GM12878 (cell line): Measurements from ENCODE around the gene OR2Z1. TPM values are rescaled to one million over a fixed set of nuclear protein-coding genes. Genes with fewer than 3 reads are reported as not detected.
"Not testable (repeated sequence)": the region's sequence is repeated elsewhere in the genome, so short reads cannot be mapped to it uniquely, and the experiment has no call there.

ENCODE experiments used
- ATAC-seq: fragments of 200-7000 bp; cut with Tn5 transposase; 3 replicates; pipeline ENCODE4 v1.9.1; 2020; ENCODE audit warnings: mild to moderate bottlenecking, moderate library complexity
- BruUV-seq: library from RNA; stranded (reverse); fragments of 400-500 nt; replicated peaks from 2 replicates; lab custom pipeline; 2021; lab: Mats Ljungman, UMichigan
- CTCF ChIA-PET: fragments of 300-600 bp; sonication (Branson Sonifier 250); formaldehyde crosslinking; extraction: SDS; loops from one replicate; lab custom pipeline; 2021; ENCODE audit warnings: inconsistent platforms; lab: Yijun Ruan, JAX
- POLR2A ChIA-PET: fragments of 350-600 bp; formaldehyde crosslinking; extraction: SDS; loops from one replicate; lab custom pipeline; 2021; ENCODE audit warnings: inconsistent platforms; lab: Charles Lee
- RAD21 ChIA-PET: fragments of 300-600 bp; sonication (Branson Sonifier 250); formaldehyde crosslinking; loops from one replicate; lab custom pipeline; 2023; ENCODE audit warnings: antibody characterized with exemption; ENCODE audit not compliant: unreplicated experiment; lab: Charles Lee
- SMC1A ChIA-PET: fragments of 300-600 bp; sonication (Branson Sonifier 250); formaldehyde crosslinking; loops from one replicate; lab custom pipeline; 2023; ENCODE audit not compliant: unreplicated experiment, uncharacterized antibody; lab: Charles Lee
- DNase-seq: peaks from one replicate; pipeline ENCODE4 v3.0.0-alpha.2; 2011; ENCODE audit warnings: low read depth, low spot score
- FAIRE-seq: peaks from 3 replicates; lab custom pipeline; 2011; peaks lifted over from hg19 to GRCh38; lab: Jason Lieb, UNC
- H2AFZ ChIP-seq: 2 replicates; pipeline ENCODE4 v1.6.0; 2011; ENCODE audit warnings: low read depth, low read length, control low read depth; ENCODE audit not compliant: control insufficient read depth
- H3K27ac ChIP-seq: 2 replicates; pipeline ENCODE4 v1.5.1; 2011; ENCODE audit warnings: control low read depth; ENCODE audit not compliant: control insufficient read depth, insufficient read depth
- H3K27me3 ChIP-seq, 2 experiments: replicated peaks in 1 of 2; 2 replicates each; pipeline versions ENCODE4 v1.6.0 to v1.6.1; 2011; ENCODE audit warnings: low read length in 1 of 2; ENCODE audit not compliant: control insufficient read depth in 2 of 2, insufficient read depth in 2 of 2
- H3K36me3 ChIP-seq, 2 experiments: 2 replicates each; pipeline ENCODE4 v1.5.1; 2011; ENCODE audit warnings: low read length in 1 of 2; ENCODE audit not compliant: control insufficient read depth in 2 of 2, insufficient read depth in 2 of 2
- H3K4me1 ChIP-seq: 2 replicates; pipeline ENCODE4 v1.6.1; 2011; ENCODE audit warnings: mild to moderate bottlenecking, low read length, moderate library complexity, mixed read lengths; ENCODE audit not compliant: control insufficient read depth, insufficient read depth
- H3K4me2 ChIP-seq: 2 replicates; pipeline ENCODE4 v1.6.0; 2011; ENCODE audit warnings: control low read depth; ENCODE audit not compliant: control insufficient read depth, insufficient read depth
- H3K4me3 ChIP-seq: fragments of 200-600 bp; sonication (generic); 2 replicates; pipeline ENCODE4 v1.5.1; 2016
- H3K79me2 ChIP-seq: 2 replicates; pipeline ENCODE4 v1.6.0; 2011; ENCODE audit warnings: low read length; ENCODE audit not compliant: control insufficient read depth, insufficient read depth
- H3K9ac ChIP-seq: 2 replicates; pipeline ENCODE4 v1.8.0; 2011; ENCODE audit warnings: low read length, control low read depth, mixed read lengths; ENCODE audit not compliant: control insufficient read depth, insufficient read depth
- H3K9me3 ChIP-seq: replicated peaks from 3 replicates; pipeline ENCODE4 v1.5.1; 2011; ENCODE audit warnings: mild to moderate bottlenecking, low read length; ENCODE audit not compliant: control insufficient read depth, insufficient read depth
- H4K20me1 ChIP-seq: 2 replicates; pipeline ENCODE4 v1.6.0; 2011; ENCODE audit not compliant: control insufficient read depth, insufficient read depth
- WGBS: methylation state at CpG from one replicate; pipeline ENCODE4 v1.1.6; 2016; ENCODE audit warnings: low lambda C conversion rate; ENCODE audit not compliant: insufficient replicate concordance, insufficient coverage; ENCODE audit errors: missing lambda C conversion rate; 5-methylcytosine and 5-hydroxymethylcytosine counted together
- in situ Hi-C: fragments of 300-500 bp; cut with MboI; formaldehyde crosslinking; loops from 9 replicates; pipeline ENCODE4 v1.14.3; 2018; ENCODE audit warnings: mixed read lengths
- intact Hi-C: fragments of 100-400 bp; cut with micrococcal nuclease; formaldehyde crosslinking; loops from one replicate; pipeline ENCODE4 v1.14.2; 2022; ENCODE audit not compliant: unreplicated experiment
- polyA plus RNA-seq, 11 experiments: library from polyadenylated mRNA; depleted of rRNA in 4 of 11; unstranded in 6 of 11; stranded (reverse) in 5 of 11; fragments of >200 nt; fragmentation: Nextera tagmentation in 4 of 11; fragmentation: Illumina TruSeq in 1 of 11; extraction: Ambion mirVana in 4 of 11; extraction: Trizol in 1 of 11; gene quantifications; 1 replicate in 1 of 11; 2 replicates in 10 of 11; pipeline versions ENCODE4 v1.2.1 to v1.2.3, GENCODE V29; 2011 to 2016; ENCODE audit warnings: inconsistent platforms in 2 of 11, missing spikeins in 2 of 11, low read depth in 1 of 11
- small RNA-seq: library from RNA; depleted of rRNA; stranded (forward); fragments of <200 nt; gene quantifications from one replicate; pipeline ENCODE3, GENCODE V24; 2014
- total RNA-seq, 4 experiments: library from RNA; depleted of rRNA in 3 of 4; stranded (reverse); fragments of >200 nt in 3 of 4; fragmentation: Illumina TruSeq in 1 of 4; extraction: Trizol in 1 of 4; gene quantifications; 2 replicates each; pipeline versions ENCODE4 v1.2.1 to v1.2.3, GENCODE V29; 2013 to 2021

Gene OR2Z1
- total and polyA plus RNA-seq, 10 of the 15 experiments (the other 5 are each of a cell fraction or from before 2014, with no cell fraction given): not detected

DNA sequence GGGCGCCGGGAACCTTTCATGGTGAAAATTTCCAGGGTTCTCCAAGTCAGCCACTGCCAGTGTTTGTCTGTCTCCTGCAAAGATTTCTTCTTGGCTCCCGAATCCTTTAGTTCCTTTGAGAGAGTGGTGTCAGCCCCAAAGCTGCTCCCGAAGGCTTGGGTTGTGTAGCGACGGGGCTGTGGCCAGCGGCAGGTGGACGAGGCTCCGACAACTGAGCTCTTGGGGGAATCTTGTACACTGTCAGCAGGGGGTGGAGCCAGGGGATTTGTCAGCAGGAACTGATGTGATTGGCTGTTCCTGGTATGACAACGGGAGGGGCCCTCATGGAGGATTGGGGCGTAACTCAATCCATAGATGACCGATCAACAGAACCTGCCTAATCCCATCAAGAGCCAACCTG, 52.2 kb downstream of the OR2Z1 start:
- in situ Hi-C loops, H4K20me1 ChIP-seq, H3K4me1 ChIP-seq, H3K4me3 ChIP-seq, H2AFZ ChIP-seq, H3K27me3 ChIP-seq, H3K9me3 ChIP-seq, CTCF ChIA-PET, DNase-seq, H3K9ac ChIP-seq, BruUV-seq, H3K79me2 ChIP-seq, H3K27ac ChIP-seq, SMC1A ChIA-PET, RAD21 ChIA-PET, ATAC-seq, H3K36me3 ChIP-seq, H3K4me2 ChIP-seq, POLR2A ChIA-PET, intact Hi-C loops, FAIRE-seq: not testable (repeated sequence)
- WGBS: 54% methylated on average over 6 of the region's 12 CpGs

Small RNA genes lying within 50 kb of the gene (small RNA-seq; reads per million reads assigned to genes)
- not detected for gene AC012616.1

Other genes starting within 250 kb of the OR2Z1 start
Only the 7 nearest of the 8 such genes appear.
- 4.4 and 5.3 TPM in 2 replicates for gene ZNF414, start 207.5 kb upstream of the OR2Z1 start, total RNA-seq (2014; rRNA removed)
- gene ZNF414, start 207.5 kb upstream of the OR2Z1 start, total RNA-seq (2014; rRNA removed; fragmentation: Illumina TruSeq; extraction: Trizol): 0.45 and 0.92 TPM in 2 replicates
- gene ZNF414, start 207.5 kb upstream of the OR2Z1 start, total RNA-seq (2021): 23.7 and 26.4 TPM in 2 replicates
- gene ZNF414, start 207.5 kb upstream of the OR2Z1 start, polyA plus RNA-seq (2011; rRNA removed): 0.26 and 1.9 TPM in 2 replicates
- gene ZNF414, start 207.5 kb upstream of the OR2Z1 start, polyA plus RNA-seq (2014; fragmentation: Illumina TruSeq; extraction: Trizol): 0.94 TPM in 1 of 2 replicates, not detected in the other
- under 1 TPM in 1 of 2 experiments, not detected in 1; 0.16 TPM for gene ZNF414, start 207.5 kb upstream of the OR2Z1 start, polyA plus RNA-seq (2014; fragmentation: Nextera tagmentation; extraction: Ambion mirVana)
- gene ZNF414, start 207.5 kb upstream of the OR2Z1 start, polyA plus RNA-seq (2014; rRNA removed): 12.5 and 24.5 TPM in 2 replicates
- gene ZNF414, start 207.5 kb upstream of the OR2Z1 start, polyA plus RNA-seq (2016; fragmentation: Nextera tagmentation; extraction: Ambion mirVana): 10 to 100 TPM in 1 of 2 experiments, 1 to 10 TPM in 1; 5.7 to 12.1 TPM
- 31.2 and 42.8 TPM in 2 replicates for gene MYO1F, start 144.2 kb upstream of the OR2Z1 start, total RNA-seq (2014; rRNA removed)
- gene MYO1F, start 144.2 kb upstream of the OR2Z1 start, total RNA-seq (2014; rRNA removed; fragmentation: Illumina TruSeq; extraction: Trizol): 28.8 and 32.0 TPM in 2 replicates
- 42.6 and 49.4 TPM in 2 replicates for gene MYO1F, start 144.2 kb upstream of the OR2Z1 start, total RNA-seq (2021)
- gene MYO1F, start 144.2 kb upstream of the OR2Z1 start, polyA plus RNA-seq (2011; rRNA removed): 3.6 and 5.3 TPM in 2 replicates
- 28.9 and 37.0 TPM in 2 replicates for gene MYO1F, start 144.2 kb upstream of the OR2Z1 start, polyA plus RNA-seq (2014; fragmentation: Illumina TruSeq; extraction: Trizol)
- 1 to 10 TPM; 3.5 to 4.0 TPM for gene MYO1F, start 144.2 kb upstream of the OR2Z1 start, polyA plus RNA-seq (2014; fragmentation: Nextera tagmentation; extraction: Ambion mirVana)
- gene MYO1F, start 144.2 kb upstream of the OR2Z1 start, polyA plus RNA-seq (2014; rRNA removed): 43.3 and 46.9 TPM in 2 replicates
- gene MYO1F, start 144.2 kb upstream of the OR2Z1 start, polyA plus RNA-seq (2016; fragmentation: Nextera tagmentation; extraction: Ambion mirVana): 10 to 100 TPM; 29.9 to 30.6 TPM
- 0.68 TPM in 1 of 2 replicates, not detected in the other for gene ADAMTS10, start 110.9 kb upstream of the OR2Z1 start, total RNA-seq (2014; rRNA removed)
- 0.09 and 0.13 TPM in 2 replicates for gene ADAMTS10, start 110.9 kb upstream of the OR2Z1 start, total RNA-seq (2014; rRNA removed; fragmentation: Illumina TruSeq; extraction: Trizol)
- 0.45 and 0.59 TPM in 2 replicates for gene ADAMTS10, start 110.9 kb upstream of the OR2Z1 start, total RNA-seq (2021)
- 2.1 and 2.5 TPM in 2 replicates for gene ADAMTS10, start 110.9 kb upstream of the OR2Z1 start, polyA plus RNA-seq (2011; rRNA removed)
- 0.01 TPM in 1 of 2 replicates, not detected in the other for gene ADAMTS10, start 110.9 kb upstream of the OR2Z1 start, polyA plus RNA-seq (2014; fragmentation: Illumina TruSeq; extraction: Trizol)
- gene ADAMTS10, start 110.9 kb upstream of the OR2Z1 start, polyA plus RNA-seq (2014; fragmentation: Nextera tagmentation; extraction: Ambion mirVana): not detected
- 0.20 and 0.42 TPM in 2 replicates for gene ADAMTS10, start 110.9 kb upstream of the OR2Z1 start, polyA plus RNA-seq (2014; rRNA removed)
- under 1 TPM in 1 of 2 experiments, not detected in 1; 0.15 TPM for gene ADAMTS10, start 110.9 kb upstream of the OR2Z1 start, polyA plus RNA-seq (2016; fragmentation: Nextera tagmentation; extraction: Ambion mirVana)
- gene NFILZ, start 91.0 kb upstream of the OR2Z1 start, total RNA-seq (2014; rRNA removed): not detected in 2 replicates
- not detected in 2 replicates for gene NFILZ, start 91.0 kb upstream of the OR2Z1 start, total RNA-seq (2014; rRNA removed; fragmentation: Illumina TruSeq; extraction: Trizol)
- not detected in 2 replicates for gene NFILZ, start 91.0 kb upstream of the OR2Z1 start, total RNA-seq (2021)
- not detected in 2 replicates for gene NFILZ, start 91.0 kb upstream of the OR2Z1 start, polyA plus RNA-seq (2011; rRNA removed)
- gene NFILZ, start 91.0 kb upstream of the OR2Z1 start, polyA plus RNA-seq (2014; fragmentation: Illumina TruSeq; extraction: Trizol): not detected in 2 replicates
- gene NFILZ, start 91.0 kb upstream of the OR2Z1 start, polyA plus RNA-seq (2014; fragmentation: Nextera tagmentation; extraction: Ambion mirVana): not detected
- gene NFILZ, start 91.0 kb upstream of the OR2Z1 start, polyA plus RNA-seq (2014; rRNA removed): not detected in 2 replicates
- gene NFILZ, start 91.0 kb upstream of the OR2Z1 start, polyA plus RNA-seq (2016; fragmentation: Nextera tagmentation; extraction: Ambion mirVana): not detected
- not detected in 2 replicates for gene ACTL9, start 22.8 kb upstream of the OR2Z1 start, total RNA-seq (2014; rRNA removed)
- not detected in 2 replicates for gene ACTL9, start 22.8 kb upstream of the OR2Z1 start, total RNA-seq (2014; rRNA removed; fragmentation: Illumina TruSeq; extraction: Trizol)
- not detected in 2 replicates for gene ACTL9, start 22.8 kb upstream of the OR2Z1 start, total RNA-seq (2021)
- gene ACTL9, start 22.8 kb upstream of the OR2Z1 start, polyA plus RNA-seq (2011; rRNA removed): not detected in 2 replicates
- not detected in 2 replicates for gene ACTL9, start 22.8 kb upstream of the OR2Z1 start, polyA plus RNA-seq (2014; fragmentation: Illumina TruSeq; extraction: Trizol)
- not detected for gene ACTL9, start 22.8 kb upstream of the OR2Z1 start, polyA plus RNA-seq (2014; fragmentation: Nextera tagmentation; extraction: Ambion mirVana)
- gene ACTL9, start 22.8 kb upstream of the OR2Z1 start, polyA plus RNA-seq (2014; rRNA removed): not detected in 2 replicates
- not detected for gene ACTL9, start 22.8 kb upstream of the OR2Z1 start, polyA plus RNA-seq (2016; fragmentation: Nextera tagmentation; extraction: Ambion mirVana)
- gene ZNF558, start 110.7 kb downstream of the OR2Z1 start, total RNA-seq (2014; rRNA removed): 7.1 and 8.2 TPM in 2 replicates
- 4.7 and 6.4 TPM in 2 replicates for gene ZNF558, start 110.7 kb downstream of the OR2Z1 start, total RNA-seq (2014; rRNA removed; fragmentation: Illumina TruSeq; extraction: Trizol)
- 7.2 and 7.4 TPM in 2 replicates for gene ZNF558, start 110.7 kb downstream of the OR2Z1 start, total RNA-seq (2021)
- gene ZNF558, start 110.7 kb downstream of the OR2Z1 start, polyA plus RNA-seq (2011; rRNA removed): 0.10 TPM in 1 of 2 replicates, not detected in the other
- gene ZNF558, start 110.7 kb downstream of the OR2Z1 start, polyA plus RNA-seq (2014; fragmentation: Illumina TruSeq; extraction: Trizol): 5.5 and 6.5 TPM in 2 replicates
- gene ZNF558, start 110.7 kb downstream of the OR2Z1 start, polyA plus RNA-seq (2014; fragmentation: Nextera tagmentation; extraction: Ambion mirVana): 1 to 10 TPM in 1 of 2 experiments, under 1 TPM in 1; 0.95 to 1.6 TPM
- 4.8 and 7.9 TPM in 2 replicates for gene ZNF558, start 110.7 kb downstream of the OR2Z1 start, polyA plus RNA-seq (2014; rRNA removed)
- gene ZNF558, start 110.7 kb downstream of the OR2Z1 start, polyA plus RNA-seq (2016; fragmentation: Nextera tagmentation; extraction: Ambion mirVana): 1 to 10 TPM; 6.2 to 8.1 TPM
- not detected in 2 replicates for gene MBD3L1, start 110.7 kb downstream of the OR2Z1 start, total RNA-seq (2014; rRNA removed)
- not detected in 2 replicates for gene MBD3L1, start 110.7 kb downstream of the OR2Z1 start, total RNA-seq (2014; rRNA removed; fragmentation: Illumina TruSeq; extraction: Trizol)
- gene MBD3L1, start 110.7 kb downstream of the OR2Z1 start, total RNA-seq (2021): not detected in 2 replicates
- gene MBD3L1, start 110.7 kb downstream of the OR2Z1 start, polyA plus RNA-seq (2011; rRNA removed): not detected in 2 replicates
- not detected in 2 replicates for gene MBD3L1, start 110.7 kb downstream of the OR2Z1 start, polyA plus RNA-seq (2014; fragmentation: Illumina TruSeq; extraction: Trizol)
- not detected for gene MBD3L1, start 110.7 kb downstream of the OR2Z1 start, polyA plus RNA-seq (2014; fragmentation: Nextera tagmentation; extraction: Ambion mirVana)
- gene MBD3L1, start 110.7 kb downstream of the OR2Z1 start, polyA plus RNA-seq (2014; rRNA removed): not detected in 2 replicates
- not detected for gene MBD3L1, start 110.7 kb downstream of the OR2Z1 start, polyA plus RNA-seq (2016; fragmentation: Nextera tagmentation; extraction: Ambion mirVana)